WTC11 (cell line): ENCODE results near the gene FHOD3.

Experiments used
- ATF1 ChIP-seq: sonication (generic); formaldehyde crosslinking; IDR thresholded peaks from 2 replicates; pipeline ENCODE4 v1.8.1; 2023; ENCODE audit warnings: mild to moderate bottlenecking, moderate library complexity, missing genetic modification reagents
- CTCF ChIP-seq: fragments of 200-600 bp; IDR thresholded peaks from 2 replicates; pipeline ENCODE4 v1.8.0; 2022; ENCODE audit warnings: antibody characterized with exemption
- E2F5 ChIP-seq: sonication (generic); formaldehyde crosslinking; IDR thresholded peaks from 2 replicates; pipeline ENCODE4 v1.8.1; 2022; ENCODE audit warnings: mild to moderate bottlenecking, moderate library complexity, missing genetic modification reagents
- ELF4 ChIP-seq: sonication (generic); formaldehyde crosslinking; IDR thresholded peaks from 2 replicates; pipeline ENCODE4 v1.8.1; 2022; ENCODE audit warnings: low read depth, mild to moderate bottlenecking, moderate library complexity, missing genetic modification reagents
- JAZF1 ChIP-seq: fragments of 250-450 bp; sonication (Bioruptor Pico); IDR thresholded peaks from 2 replicates; pipeline ENCODE4 v1.9.0; 2021; ENCODE audit warnings: moderate library complexity, mild to moderate bottlenecking, inconsistent platforms
- NFE2L1 ChIP-seq: sonication (generic); formaldehyde crosslinking; IDR thresholded peaks from 2 replicates; pipeline ENCODE4 v1.8.1; 2023; ENCODE audit warnings: missing genetic modification reagents
- NFYB ChIP-seq: sonication (generic); formaldehyde crosslinking; conservative IDR thresholded peaks from 2 replicates; pipeline ENCODE4 v1.8.0; 2022; ENCODE audit warnings: low read depth, missing genetic modification reagents
- ZBTB21 ChIP-seq: sonication (generic); formaldehyde crosslinking; IDR thresholded peaks from 2 replicates; pipeline ENCODE4 v1.8.1; 2023; ENCODE audit warnings: mild to moderate bottlenecking, missing genetic modification reagents, borderline replicate concordance

GRCh38 chr18:36592282-36592681, 294.8 kb downstream of the FHOD3 start:
- TF ChIP-seq CTCF (no peak), NFE2L1 (CRISPR knock-in tag) (no peak), ELF4 (CRISPR knock-in tag) (no peak), NFYB (CRISPR knock-in tag) (no peak), ZBTB21 (no peak), E2F5 (CRISPR knock-in tag) (no peak), ATF1 (CRISPR knock-in tag) (no peak), JAZF1 (CRISPR knock-in tag) (no peak)
